SK-N-SH (cell line): ENCODE results near the gene TFIP11. TPM values are rescaled to one million over a fixed set of nuclear protein-coding genes. Genes with fewer than 3 reads are reported as not detected.

ENCODE experiments used
- CTCF ChIA-PET: fragments of 300-600, 350-600 bp; formaldehyde crosslinking; extraction: SDS; loops from one replicate; lab custom pipeline; 2021; lab: Yijun Ruan, JAX
- POLR2A ChIA-PET: fragments of 350-600 bp; sonication (Branson Sonifier 250); formaldehyde crosslinking; extraction: SDS; loops from one replicate; lab custom pipeline; 2020; ENCODE audit warnings: antibody characterized with exemption, inconsistent platforms; lab: Yijun Ruan, JAX
- DNase-seq: peaks from one replicate; pipeline ENCODE4 v3.0.0; 2012
- H2AFZ ChIP-seq: fragments of 200-600 bp; sonication (generic); 2 replicates; pipeline ENCODE4 v1.8.1; 2016; ENCODE audit warnings: antibody characterized with exemption, mild to moderate bottlenecking, low read depth
- H3F3A ChIP-seq: fragments of 200-600 bp; sonication (generic); replicated peaks from 2 replicates; pipeline ENCODE3; 2016; ENCODE audit warnings: antibody characterized with exemption, mild to moderate bottlenecking; ENCODE audit not compliant: insufficient read depth
- H3K27ac ChIP-seq, 2 experiments: fragments of 200-500 bp in 1 of 2; fragments of 200-600 bp in 1 of 2; sonication (Bioruptor generic) in 1 of 2; sonication (generic), shearing (Covaris generic) in 1 of 2; 2 replicates each; pipeline versions ENCODE4 v1.5.1 to v1.6.1; 2014 to 2016; ENCODE audit warnings: low read depth in 2 of 2, inconsistent platforms in 1 of 2, low read length in 1 of 2, mild to moderate bottlenecking in 1 of 2, mixed read lengths in 1 of 2
- H3K27me3 ChIP-seq: fragments of 200-600 bp; sonication (generic), shearing (Covaris generic); 2 replicates; pipeline ENCODE4 v1.6.1; 2016; ENCODE audit warnings: mixed run types; ENCODE audit not compliant: insufficient read depth
- H3K36me3 ChIP-seq, 2 experiments: fragments of 200-500 bp in 1 of 2; fragments of 200-600 bp in 1 of 2; sonication (Bioruptor generic) in 1 of 2; sonication (generic) in 1 of 2; replicated peaks in 1 of 2; 2 replicates each; pipeline versions ENCODE3 to v1.5.1; 2014 to 2016; ENCODE audit warnings: low read length in 1 of 2, mild to moderate bottlenecking in 1 of 2; ENCODE audit not compliant: insufficient read depth in 2 of 2, control insufficient read depth in 1 of 2
- H3K4me1 ChIP-seq, 2 experiments: fragments of 200-500 bp in 1 of 2; fragments of 200-600 bp in 1 of 2; sonication (Bioruptor generic) in 1 of 2; sonication (generic), shearing (Covaris generic) in 1 of 2; 2 replicates each; pipeline versions ENCODE4 v1.5.1 to v1.6.1; 2014 to 2016; ENCODE audit warnings: low read depth in 1 of 2, low read length in 1 of 2, mixed run types in 1 of 2; ENCODE audit not compliant: insufficient read depth in 2 of 2, control insufficient read depth in 1 of 2
- H3K4me2 ChIP-seq: fragments of 200-600 bp; sonication (generic), shearing (Covaris generic); 2 replicates; pipeline ENCODE4 v1.6.1; 2017; ENCODE audit warnings: mixed run types
- H3K4me3 ChIP-seq, 2 experiments: fragments of 200-500 bp in 1 of 2; fragments of 200-600 bp in 1 of 2; sonication (Bioruptor generic) in 1 of 2; sonication (generic), shearing (Covaris generic) in 1 of 2; 2 replicates each; pipeline versions ENCODE4 v1.5.1 to v1.8.1; 2014 to 2016; ENCODE audit warnings: low read depth in 2 of 2, inconsistent platforms in 1 of 2, low read length in 1 of 2, mild to moderate bottlenecking in 1 of 2, mixed read lengths in 1 of 2, moderate library complexity in 1 of 2
- H3K79me2 ChIP-seq: fragments of 200-600 bp; sonication (generic); 2 replicates; pipeline ENCODE4 v1.8.1; 2017; ENCODE audit warnings: mild to moderate bottlenecking; ENCODE audit not compliant: insufficient read depth
- H3K9ac ChIP-seq: fragments of 200-600 bp; sonication (generic); 2 replicates; pipeline ENCODE4 v1.6.1; 2017; ENCODE audit warnings: mixed run types
- H3K9me2 ChIP-seq: fragments of 200-600 bp; sonication (generic); 2 replicates; pipeline ENCODE4 v1.6.1; 2017; ENCODE audit warnings: mixed run types
- H3K9me3 ChIP-seq: fragments of 200-600 bp; sonication (generic); 2 replicates; pipeline ENCODE4 v1.6.1; 2017; ENCODE audit warnings: mixed run types, mild to moderate bottlenecking, moderate library complexity
- H4K20me1 ChIP-seq: fragments of 200-600 bp; sonication (generic); 2 replicates; pipeline ENCODE4 v1.6.1; 2017; ENCODE audit warnings: mild to moderate bottlenecking, mixed run types; ENCODE audit not compliant: insufficient read depth
- FOSL2 ChIP-seq: IDR thresholded peaks from 2 replicates; pipeline ENCODE4 v1.4.0; 2012; ENCODE audit warnings: low read depth, mild to moderate bottlenecking, moderate library complexity, borderline replicate concordance
- FOXM1 ChIP-seq: IDR thresholded peaks from 2 replicates; pipeline ENCODE4 v1.4.0; 2012; ENCODE audit warnings: low read depth, mild to moderate bottlenecking
- MXI1 ChIP-seq: IDR thresholded peaks from 2 replicates; pipeline ENCODE4 v1.6.1; 2012; ENCODE audit warnings: mild to moderate bottlenecking, low read depth, low read length, improper control_type of control experiment
- NRF1 ChIP-seq: IDR thresholded peaks from 2 replicates; pipeline ENCODE4 v1.6.1; 2012; ENCODE audit warnings: low read depth, mild to moderate bottlenecking, low read length
- POLR2AphosphoS5 ChIP-seq: IDR thresholded peaks from 2 replicates; pipeline ENCODE4 v1.6.1; 2012; ENCODE audit warnings: low read depth, low read length
- RCOR1 ChIP-seq: fragments of 150-350 bp; IDR thresholded peaks from 2 replicates; pipeline ENCODE4 v1.6.1; 2017; ENCODE audit warnings: antibody characterized with exemption, low read length
- SIN3A ChIP-seq: IDR thresholded peaks from 2 replicates; pipeline ENCODE4 v1.6.1; 2012; ENCODE audit warnings: low read depth, mild to moderate bottlenecking, low read length, moderate library complexity, borderline replicate concordance
- TAF1 ChIP-seq: IDR thresholded peaks from 2 replicates; pipeline ENCODE4 v1.6.1; 2012; ENCODE audit warnings: low read depth, mild to moderate bottlenecking, low read length, moderate library complexity, borderline replicate concordance
- TCF12 ChIP-seq: IDR thresholded peaks from 2 replicates; pipeline ENCODE4 v1.4.0; 2012
- YY1 ChIP-seq: IDR thresholded peaks from 2 replicates; pipeline ENCODE4 v1.4.0; 2012; ENCODE audit warnings: low read depth, mild to moderate bottlenecking
- WGBS: methylation state at CpG from one replicate; pipeline ENCODE4 v1.1.6; 2017; ENCODE audit warnings: low lambda C conversion rate; 5-methylcytosine and 5-hydroxymethylcytosine counted together
- polyA plus RNA-seq, 3 experiments: library from polyadenylated mRNA; depleted of rRNA; stranded (reverse); fragments of >200 nt; gene quantifications; 2 replicates each; pipeline ENCODE4 v1.2.3, GENCODE V29; 2012
- TF ChIP-seq, protein P1 (sequence below): fragments of 150-350 bp; IDR thresholded peaks from 2 replicates; pipeline ENCODE4 v1.6.1; 2016; ENCODE audit warnings: mild to moderate bottlenecking, low read depth, low read length
- TF ChIP-seq, protein P2 (sequence below): IDR thresholded peaks from 2 replicates; pipeline ENCODE4 v1.6.1; 2012; ENCODE audit warnings: mild to moderate bottlenecking, low read depth, low read length, moderate library complexity
- TF ChIP-seq, protein P3 (sequence below): fragments of 200-600 bp; sonication (generic); IDR thresholded peaks from 2 replicates; pipeline ENCODE4 v1.6.1; 2017; ENCODE audit warnings: antibody characterized with exemption, mild to moderate bottlenecking, moderate library complexity

TFIP11 gene
- polyA plus RNA-seq, 1 of the 3 experiments (the other 2 are of a cell fraction) = 32.8 TPM

DNA sequence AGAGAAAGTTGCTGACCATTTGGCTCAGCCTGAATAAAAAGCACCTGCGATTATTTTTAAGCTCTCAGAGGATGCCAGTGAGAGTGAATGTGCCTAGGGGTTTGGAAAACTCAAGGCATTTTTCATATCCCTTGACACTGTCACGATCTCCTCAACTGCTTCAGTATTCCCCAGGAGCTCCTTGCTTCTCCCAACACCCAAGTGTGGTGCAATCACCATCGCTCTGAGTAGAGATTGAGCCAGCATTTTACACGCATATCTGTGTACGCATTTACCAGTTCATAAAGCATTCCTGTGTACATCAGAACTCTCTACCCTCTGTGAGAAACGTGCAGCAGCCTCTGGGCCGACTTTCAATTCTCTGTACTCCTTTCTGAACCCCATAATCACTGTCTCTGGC is 27.3 kb downstream of the TFIP11 start:
- CTCF ChIA-PET = interaction anchor here (1.3 to 1.4 kb wide), 2 partner anchors 24 to 118 kb away, joined by 4 to 9 read pairs; no protein-coding TSS in a partner anchor
- H3K27me3 ChIP-seq = no peaks in the 10 kb centered on the region
- WGBS = 49% methylated on average over 7 of the region's 7 CpGs
- no peaks in the 10 kb centered on the region for H3K9me3 ChIP-seq
- H3K9ac ChIP-seq = no peak overlapping the region
- H3K9me2 ChIP-seq = no peaks in the 10 kb centered on the region
- H3F3A ChIP-seq = peaks cover 2% of the 10 kb centered on the region
- H3K36me3 ChIP-seq = peaks cover under 1 to 25% of the 10 kb centered on the region in 2 experiments
- peaks cover 62% of the 10 kb centered on the region for H3K79me2 ChIP-seq
- POLR2A ChIA-PET = no interaction called here
- H3K4me3 ChIP-seq = peak overlapping the region in 1 of 2 experiments; percentile 5; a peak in 1 of 4 replicates
- peaks cover 4 to 25% of the 10 kb centered on the region in 2 experiments; a peak in 3 of 4 replicates for H3K4me1 ChIP-seq
- no peak overlapping the region; a peak in 1 of 4 replicates for H3K27ac ChIP-seq
- no peak for DNase-seq
- H4K20me1 ChIP-seq = no peaks in the 10 kb centered on the region
- H2AFZ ChIP-seq = no peak overlapping the region
- peak overlapping the region; percentile 89 for H3K4me2 ChIP-seq
- TF ChIP-seq TAF1 (no peak), POLR2AphosphoS5 (no peak), SIN3A (no peak), YY1 (no peak), NRF1 (no peak), FOXM1 (no peak), TCF12 (no peak), RCOR1 (no peak), FOSL2 (no peak), MXI1 (no peak)
- TF ChIP-seq, protein P1, sequence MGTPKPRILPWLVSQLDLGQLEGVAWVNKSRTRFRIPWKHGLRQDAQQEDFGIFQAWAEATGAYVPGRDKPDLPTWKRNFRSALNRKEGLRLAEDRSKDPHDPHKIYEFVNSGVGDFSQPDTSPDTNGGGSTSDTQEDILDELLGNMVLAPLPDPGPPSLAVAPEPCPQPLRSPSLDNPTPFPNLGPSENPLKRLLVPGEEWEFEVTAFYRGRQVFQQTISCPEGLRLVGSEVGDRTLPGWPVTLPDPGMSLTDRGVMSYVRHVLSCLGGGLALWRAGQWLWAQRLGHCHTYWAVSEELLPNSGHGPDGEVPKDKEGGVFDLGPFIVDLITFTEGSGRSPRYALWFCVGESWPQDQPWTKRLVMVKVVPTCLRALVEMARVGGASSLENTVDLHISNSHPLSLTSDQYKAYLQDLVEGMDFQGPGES = no peak
- TF ChIP-seq, protein P2, sequence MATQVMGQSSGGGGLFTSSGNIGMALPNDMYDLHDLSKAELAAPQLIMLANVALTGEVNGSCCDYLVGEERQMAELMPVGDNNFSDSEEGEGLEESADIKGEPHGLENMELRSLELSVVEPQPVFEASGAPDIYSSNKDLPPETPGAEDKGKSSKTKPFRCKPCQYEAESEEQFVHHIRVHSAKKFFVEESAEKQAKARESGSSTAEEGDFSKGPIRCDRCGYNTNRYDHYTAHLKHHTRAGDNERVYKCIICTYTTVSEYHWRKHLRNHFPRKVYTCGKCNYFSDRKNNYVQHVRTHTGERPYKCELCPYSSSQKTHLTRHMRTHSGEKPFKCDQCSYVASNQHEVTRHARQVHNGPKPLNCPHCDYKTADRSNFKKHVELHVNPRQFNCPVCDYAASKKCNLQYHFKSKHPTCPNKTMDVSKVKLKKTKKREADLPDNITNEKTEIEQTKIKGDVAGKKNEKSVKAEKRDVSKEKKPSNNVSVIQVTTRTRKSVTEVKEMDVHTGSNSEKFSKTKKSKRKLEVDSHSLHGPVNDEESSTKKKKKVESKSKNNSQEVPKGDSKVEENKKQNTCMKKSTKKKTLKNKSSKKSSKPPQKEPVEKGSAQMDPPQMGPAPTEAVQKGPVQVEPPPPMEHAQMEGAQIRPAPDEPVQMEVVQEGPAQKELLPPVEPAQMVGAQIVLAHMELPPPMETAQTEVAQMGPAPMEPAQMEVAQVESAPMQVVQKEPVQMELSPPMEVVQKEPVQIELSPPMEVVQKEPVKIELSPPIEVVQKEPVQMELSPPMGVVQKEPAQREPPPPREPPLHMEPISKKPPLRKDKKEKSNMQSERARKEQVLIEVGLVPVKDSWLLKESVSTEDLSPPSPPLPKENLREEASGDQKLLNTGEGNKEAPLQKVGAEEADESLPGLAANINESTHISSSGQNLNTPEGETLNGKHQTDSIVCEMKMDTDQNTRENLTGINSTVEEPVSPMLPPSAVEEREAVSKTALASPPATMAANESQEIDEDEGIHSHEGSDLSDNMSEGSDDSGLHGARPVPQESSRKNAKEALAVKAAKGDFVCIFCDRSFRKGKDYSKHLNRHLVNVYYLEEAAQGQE = no peak
- TF ChIP-seq, protein P3, sequence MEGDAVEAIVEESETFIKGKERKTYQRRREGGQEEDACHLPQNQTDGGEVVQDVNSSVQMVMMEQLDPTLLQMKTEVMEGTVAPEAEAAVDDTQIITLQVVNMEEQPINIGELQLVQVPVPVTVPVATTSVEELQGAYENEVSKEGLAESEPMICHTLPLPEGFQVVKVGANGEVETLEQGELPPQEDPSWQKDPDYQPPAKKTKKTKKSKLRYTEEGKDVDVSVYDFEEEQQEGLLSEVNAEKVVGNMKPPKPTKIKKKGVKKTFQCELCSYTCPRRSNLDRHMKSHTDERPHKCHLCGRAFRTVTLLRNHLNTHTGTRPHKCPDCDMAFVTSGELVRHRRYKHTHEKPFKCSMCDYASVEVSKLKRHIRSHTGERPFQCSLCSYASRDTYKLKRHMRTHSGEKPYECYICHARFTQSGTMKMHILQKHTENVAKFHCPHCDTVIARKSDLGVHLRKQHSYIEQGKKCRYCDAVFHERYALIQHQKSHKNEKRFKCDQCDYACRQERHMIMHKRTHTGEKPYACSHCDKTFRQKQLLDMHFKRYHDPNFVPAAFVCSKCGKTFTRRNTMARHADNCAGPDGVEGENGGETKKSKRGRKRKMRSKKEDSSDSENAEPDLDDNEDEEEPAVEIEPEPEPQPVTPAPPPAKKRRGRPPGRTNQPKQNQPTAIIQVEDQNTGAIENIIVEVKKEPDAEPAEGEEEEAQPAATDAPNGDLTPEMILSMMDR = no peak
